OCI-LY1 (cell line): ENCODE results near the gene HTR1D.

Experiments used
- CTCF ChIP-seq: fragments of 200-600 bp; sonication (generic), shearing (Covaris generic); IDR thresholded peaks from 2 replicates; pipeline ENCODE4 v1.5.1; 2017; ENCODE audit warnings: mild to moderate bottlenecking, antibody characterized with exemption, low read length, moderate library complexity, mixed read lengths
- EZH2 ChIP-seq: fragments of 200-600 bp; sonication (generic), shearing (Covaris generic); IDR thresholded peaks from 2 replicates; pipeline ENCODE4 v1.8.0; 2017; ENCODE audit warnings: borderline replicate concordance, mixed run types, mild to moderate bottlenecking, antibody characterized with exemption, low read length, moderate library complexity, mixed read lengths

GRCh38 chr1:23174426-23175110, 42.7 kb downstream of the HTR1D start:
- TF ChIP-seq CTCF (no peak), EZH2 (no peak)
